BJ (cell line): ENCODE measurements around the gene DIPK1C. TPM values are rescaled to one million over a fixed set of nuclear protein-coding genes. Genes with fewer than 3 reads are reported as not detected.

Source experiments
- CTCF ChIA-PET: fragments of 350-600 bp; formaldehyde crosslinking; extraction: SDS; loops from one replicate; lab custom pipeline; 2021; ENCODE audit warnings: antibody characterized with exemption, inconsistent platforms; lab: Yijun Ruan, JAX
- POLR2A ChIA-PET: fragments of 300-600 bp; sonication (Branson Sonifier 250); formaldehyde crosslinking; extraction: SDS; loops from one replicate; lab custom pipeline; 2021; ENCODE audit warnings: antibody characterized with exemption; lab: Charles Lee
- DNase-seq: peaks from one replicate; pipeline ENCODE4 v3.0.0-alpha.2; 2011; ENCODE audit warnings: low read depth
- H3K27me3 ChIP-seq: 2 replicates; pipeline ENCODE4 v1.6.0; 2011; ENCODE audit warnings: low read length; ENCODE audit not compliant: control insufficient read depth, insufficient read depth
- H3K36me3 ChIP-seq: 2 replicates; pipeline ENCODE4 v1.5.1; 2011; ENCODE audit warnings: low read length; ENCODE audit not compliant: control insufficient read depth, insufficient read depth
- H3K4me3 ChIP-seq: 2 replicates; pipeline ENCODE4 v1.5.1; 2011; ENCODE audit warnings: low read depth, mild to moderate bottlenecking, control low read depth, low read length
- polyA plus RNA-seq: library from polyadenylated mRNA; depleted of rRNA; stranded (reverse); fragments of >200 nt; gene quantifications from 2 replicates; pipeline ENCODE4 v1.2.3, GENCODE V29; 2011
- TF ChIP-seq, protein P1 (sequence below): IDR thresholded peaks from 2 replicates; pipeline ENCODE4 v1.5.1; 2011; ENCODE audit warnings: low read depth, mild to moderate bottlenecking, control low read depth, inconsistent platforms, low read length, moderate library complexity; ENCODE audit not compliant: insufficient read depth

DIPK1C gene
- polyA plus RNA-seq, 1 experiment, result not detected

DNA sequence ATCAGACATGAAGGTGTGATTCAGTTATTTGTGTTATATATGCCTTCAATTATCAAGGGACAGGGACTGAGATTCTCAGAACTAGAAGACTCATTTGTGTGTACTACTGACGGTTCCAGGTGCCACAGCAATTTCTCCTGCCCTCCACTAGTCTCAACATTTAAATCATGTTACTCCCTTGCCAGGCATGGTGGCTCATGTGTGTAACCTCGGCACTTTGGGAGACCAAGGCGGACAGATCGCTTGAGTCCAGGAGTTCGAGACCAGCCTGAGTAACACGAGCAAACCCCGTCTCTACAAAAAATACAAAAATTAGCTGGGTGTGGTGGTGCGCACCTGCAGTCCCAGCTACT, 40.2 kb upstream of the DIPK1C start:
- no peak for DNase-seq
- H3K4me3 ChIP-seq, result peak overlapping the region; percentile 85
- ChIA-PET POLR2A (no interaction called here), CTCF (interaction anchor here (1.5 kb wide), 1 partner anchor 144 kb away, joined by 6 read pairs; no protein-coding TSS in a partner anchor)
- peaks cover 7% of the 10 kb centered on the region for H3K27me3 ChIP-seq
- TF ChIP-seq, protein P1, sequence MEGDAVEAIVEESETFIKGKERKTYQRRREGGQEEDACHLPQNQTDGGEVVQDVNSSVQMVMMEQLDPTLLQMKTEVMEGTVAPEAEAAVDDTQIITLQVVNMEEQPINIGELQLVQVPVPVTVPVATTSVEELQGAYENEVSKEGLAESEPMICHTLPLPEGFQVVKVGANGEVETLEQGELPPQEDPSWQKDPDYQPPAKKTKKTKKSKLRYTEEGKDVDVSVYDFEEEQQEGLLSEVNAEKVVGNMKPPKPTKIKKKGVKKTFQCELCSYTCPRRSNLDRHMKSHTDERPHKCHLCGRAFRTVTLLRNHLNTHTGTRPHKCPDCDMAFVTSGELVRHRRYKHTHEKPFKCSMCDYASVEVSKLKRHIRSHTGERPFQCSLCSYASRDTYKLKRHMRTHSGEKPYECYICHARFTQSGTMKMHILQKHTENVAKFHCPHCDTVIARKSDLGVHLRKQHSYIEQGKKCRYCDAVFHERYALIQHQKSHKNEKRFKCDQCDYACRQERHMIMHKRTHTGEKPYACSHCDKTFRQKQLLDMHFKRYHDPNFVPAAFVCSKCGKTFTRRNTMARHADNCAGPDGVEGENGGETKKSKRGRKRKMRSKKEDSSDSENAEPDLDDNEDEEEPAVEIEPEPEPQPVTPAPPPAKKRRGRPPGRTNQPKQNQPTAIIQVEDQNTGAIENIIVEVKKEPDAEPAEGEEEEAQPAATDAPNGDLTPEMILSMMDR, result no peak
- H3K36me3 ChIP-seq, result no peaks in the 10 kb centered on the region; the same call in 1 of the 2 replicates

DNA sequence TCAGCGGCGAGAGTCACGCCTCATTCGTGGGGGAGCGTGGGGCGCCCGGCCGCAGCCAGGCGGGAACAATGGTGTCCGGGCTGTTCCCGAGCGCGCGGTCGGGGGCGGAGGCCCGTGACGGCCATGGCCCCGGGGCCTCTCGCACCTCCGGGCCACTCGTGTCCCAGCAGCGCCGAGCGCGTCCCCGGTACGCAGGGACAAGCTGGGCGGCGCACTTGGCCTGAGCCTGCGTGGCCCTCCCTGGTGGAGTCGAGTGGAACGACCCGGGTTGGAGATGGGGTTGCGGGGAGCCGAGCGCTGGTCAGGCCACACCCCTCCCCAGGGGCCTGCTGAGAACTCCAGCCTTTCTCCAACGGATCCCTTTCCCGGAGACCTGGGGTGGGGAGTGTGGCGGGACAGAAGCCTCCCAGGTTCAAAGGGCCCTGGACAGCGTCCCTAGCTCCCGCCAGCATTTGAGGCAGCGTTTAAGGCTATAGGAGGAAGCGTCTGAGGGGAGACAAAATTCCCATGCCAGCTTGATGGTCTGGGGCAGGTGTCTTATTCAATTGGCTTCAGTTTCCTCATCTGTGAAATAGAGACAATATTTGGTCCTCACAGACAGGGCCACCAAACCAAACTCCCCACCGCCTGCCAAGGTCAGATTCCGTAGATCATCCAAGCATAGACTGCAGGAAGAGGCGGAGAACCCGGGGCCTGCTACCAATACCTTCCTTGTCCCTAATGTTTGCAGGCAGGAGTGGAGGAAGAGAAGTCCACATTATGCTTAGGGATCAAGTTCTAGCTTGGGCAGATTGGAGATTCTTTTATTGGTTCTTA, 39.6 kb upstream of the DIPK1C start:
- POLR2A ChIA-PET, result interaction anchor here (0.6 to 0.7 kb wide), 2 partner anchors 155 to 1769 kb away, joined by 3 read pairs; no protein-coding TSS in a partner anchor
- TF ChIP-seq, protein P1, result peak; percentile 26; the same call in 1 of the 2 replicates

DNA sequence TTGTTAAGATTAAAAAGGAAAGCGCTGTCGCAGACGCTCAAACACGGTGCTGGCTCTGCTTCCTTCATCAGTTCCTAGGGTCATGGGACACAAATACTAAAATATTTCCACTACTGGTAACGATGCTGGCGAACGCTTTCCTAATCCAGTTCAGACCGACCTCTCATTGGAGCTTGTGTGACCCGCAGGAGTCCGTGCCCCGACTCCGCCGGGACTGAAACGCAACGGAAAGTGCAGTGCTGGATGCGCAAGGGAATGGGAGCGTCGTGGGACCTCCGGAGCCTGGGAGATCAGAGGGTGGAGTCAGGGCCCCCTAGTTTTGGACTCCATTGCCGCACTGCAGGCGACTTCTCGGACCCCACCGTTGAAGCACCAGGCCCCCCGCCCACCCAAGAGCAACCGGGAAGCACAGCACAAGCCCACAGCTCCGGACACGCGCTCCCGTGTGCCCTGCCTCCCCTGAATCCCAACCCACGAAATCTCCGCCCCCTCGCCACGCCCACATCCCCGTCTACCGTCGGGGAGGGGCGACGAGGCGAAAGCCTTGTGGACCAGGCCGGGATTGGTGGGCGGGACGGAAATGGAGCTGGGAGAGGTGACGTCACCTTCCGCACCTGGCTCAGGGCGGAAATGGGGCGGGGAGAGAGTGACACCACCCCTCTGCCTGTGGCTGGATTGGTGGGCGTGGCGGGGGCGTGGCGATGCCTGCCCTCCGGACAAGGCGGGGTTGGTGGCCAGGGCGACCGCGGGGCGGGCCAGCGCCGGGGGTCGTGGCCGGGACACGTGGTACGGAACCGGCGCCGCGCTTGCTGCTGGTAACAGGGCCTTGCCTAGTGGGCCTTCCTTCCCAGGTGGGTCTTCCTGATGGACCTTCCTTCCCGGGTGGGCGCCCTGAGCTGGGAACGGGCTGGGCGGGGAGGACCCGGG, 38.7 kb upstream of the DIPK1C start, which contains the start of gene CNDP2:
TSS of gene CNDP2 (plus strand) at position 783 of the 927 bp plus-strand sequence. CDS start 3,611 bp downstream, outside the sequence.
- TF ChIP-seq, protein P1, result no peak
- Histone ChIP-seq H3K27me3 (peaks cover 9% of the 10 kb centered on the region), H3K36me3 (no peaks in the 10 kb centered on the region), H3K4me3 (peak within 1 kb of the TSS; percentile 85)
- peak; percentile 92 for DNase-seq
- CTCF ChIA-PET, result interaction anchor here (0.8 to 3.0 kb wide), 3 partner anchors 54 to 142 kb away, joined by 3 to 24 read pairs (median 6); no protein-coding TSS in a partner anchor
- POLR2A ChIA-PET, result interaction anchor here (0.6 to 0.7 kb wide), 2 partner anchors 154 to 1770 kb away, joined by 3 read pairs; no protein-coding TSS in a partner anchor

More for the DNA sequence above, 39.6 kb upstream of the DIPK1C start:
- H3K36me3 ChIP-seq, result no peaks in the 10 kb centered on the region
- H3K4me3 ChIP-seq, result peak overlapping the region; percentile 85
- CTCF ChIA-PET, result interaction anchor here (0.8 kb wide), 1 partner anchor 53 kb away, joined by 6 read pairs; no protein-coding TSS in a partner anchor
- DNase-seq, result no peak
- H3K27me3 ChIP-seq, result peaks cover 8% of the 10 kb centered on the region

DNA sequence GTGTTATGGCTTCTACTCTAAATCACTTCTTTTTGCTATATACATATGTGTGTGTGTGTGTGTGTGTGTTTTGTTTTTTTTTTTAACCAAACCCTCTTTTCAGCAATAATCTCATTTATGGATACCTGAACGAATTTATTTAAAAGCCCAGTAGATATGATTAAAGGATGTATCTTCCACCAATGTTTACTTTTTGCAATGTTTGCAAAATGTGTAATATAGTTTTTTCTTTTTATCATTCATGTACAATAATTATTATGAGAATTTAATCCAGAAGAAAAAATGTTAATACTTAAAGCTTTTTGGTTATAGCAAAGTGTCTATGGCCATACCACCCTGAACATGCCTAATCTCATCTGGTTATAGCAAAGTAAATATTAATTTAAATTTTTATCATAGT, 37.4 kb upstream of the DIPK1C start:
- Histone ChIP-seq H3K36me3 (no peaks in the 10 kb centered on the region), H3K27me3 (peaks cover 9% of the 10 kb centered on the region), H3K4me3 (no peak overlapping the region)
- ChIA-PET CTCF (interaction anchor here (3.0 kb wide), 1 partner anchor 140 kb away, joined by 24 read pairs; no protein-coding TSS in a partner anchor), POLR2A (no interaction called here)
- DNase-seq, result no peak
- TF ChIP-seq, protein P1, result no peak
